Activated CD8-positive, alpha-beta memory T cell treated with anti-CD3 and anti-CD28 coated beads, Interleukin-2, amount 50 U/mL, for 24 hours (primary cell): ENCODE data around the gene NRXN2.

Experiments used
- DNase-seq: peaks from one replicate; pipeline ENCODE4 v3.0.0-alpha.2; 2020; ENCODE audit errors: extremely low read depth

NRXN2 gene

GRCh38 chr11:64629796-64630562 is 93.0 kb downstream of the NRXN2 start:
- DNase-seq = no peak

DNA sequence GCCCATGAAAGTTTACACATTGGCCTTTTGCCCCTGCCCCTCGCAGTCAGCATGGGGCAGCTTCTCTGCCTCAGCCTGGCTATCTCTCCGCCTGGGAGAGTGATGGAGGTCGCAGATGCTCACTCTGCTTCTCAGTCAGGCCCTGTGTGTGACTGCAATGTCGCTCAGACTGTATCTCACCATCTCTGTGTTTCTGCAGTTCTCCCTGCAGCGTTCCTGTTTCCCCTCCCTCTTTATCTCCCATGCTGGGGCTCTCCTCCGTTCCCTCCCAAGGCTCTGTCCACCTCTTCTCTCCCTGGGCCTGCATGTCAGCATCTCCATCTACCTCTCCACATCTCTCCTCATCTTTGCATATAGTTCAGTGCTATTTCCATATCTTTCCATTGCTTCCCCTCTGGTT is 93.9 kb downstream of the NRXN2 start:
- DNase-seq = no peak

DNA sequence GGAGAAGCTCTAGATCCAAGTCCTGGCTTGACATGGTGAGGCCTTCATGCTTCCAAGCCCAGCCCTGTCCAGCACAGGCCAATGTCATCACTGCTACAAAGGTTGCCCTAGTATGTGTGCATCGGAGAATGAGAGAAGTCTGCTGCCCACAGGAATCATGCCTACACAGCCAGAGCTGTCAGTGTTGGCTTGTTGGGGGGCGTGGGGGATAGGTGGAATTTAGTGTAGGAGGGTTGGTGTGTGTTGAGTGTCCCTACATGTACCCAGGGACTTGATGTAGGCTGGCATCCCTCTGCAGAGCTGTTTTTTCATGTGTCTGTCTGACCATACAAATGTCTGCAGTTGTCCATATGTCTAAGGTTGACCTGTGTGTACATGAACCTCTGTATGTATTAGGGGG is 94.4 kb downstream of the NRXN2 start:
- DNase-seq = no peak

GRCh38 chr11:64627371-64627770 is 95.6 kb downstream of the NRXN2 start:
- DNase-seq = no peak

DNA sequence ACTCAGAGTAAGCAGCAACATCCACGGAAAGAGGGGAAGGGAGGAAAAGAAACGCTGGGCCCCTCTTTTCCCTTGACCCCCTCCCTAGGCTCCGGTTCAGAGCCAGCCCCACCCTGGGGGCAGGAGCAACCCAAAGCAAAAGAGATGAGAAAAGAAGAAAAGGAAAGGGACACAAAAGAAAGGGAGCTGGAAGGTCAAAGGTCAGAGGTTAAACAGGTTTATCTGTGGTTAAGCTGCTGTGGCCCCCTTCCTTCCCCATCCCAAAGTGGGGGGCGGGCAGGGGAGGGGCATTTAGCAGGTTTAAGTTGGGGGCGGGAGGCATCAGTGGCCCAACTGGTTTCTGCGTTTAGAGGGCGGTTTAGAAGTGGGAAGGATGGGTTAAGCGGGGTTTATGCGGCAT is 96.4 kb downstream of the NRXN2 start:
- no peak for DNase-seq

- DNase-seq = no peak
These were observed 98.0 kb downstream of the NRXN2 start for GRCh38 chr11:64624883-64625481.

DNA sequence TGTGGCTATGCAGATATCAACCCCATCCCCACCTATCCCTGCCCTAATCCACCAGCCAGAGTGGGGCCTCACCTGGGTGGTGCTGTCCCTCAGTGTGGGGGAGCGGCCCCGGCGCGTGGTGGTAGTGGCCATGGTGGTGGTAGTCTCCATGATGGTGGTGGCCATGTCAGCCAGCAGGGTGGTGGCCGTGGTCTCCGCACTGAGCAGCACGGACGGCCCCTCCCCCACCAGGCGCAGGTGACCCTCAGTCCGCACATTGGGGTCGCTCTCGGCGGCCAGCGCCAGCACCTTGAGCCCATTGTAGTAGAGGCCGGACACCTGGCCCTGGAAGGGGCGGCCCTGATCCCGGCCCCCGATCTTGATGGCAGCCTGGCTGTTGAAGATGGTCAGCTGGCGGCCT is 100.3 kb downstream of the NRXN2 start:
- DNase-seq = no peak

- DNase-seq = no peak
These were observed 101.5 kb downstream of the NRXN2 start for GRCh38 chr11:64621283-64622019.

- no peak for DNase-seq
These were observed 102.5 kb downstream of the NRXN2 start for GRCh38 chr11:64620381-64620971.

DNA sequence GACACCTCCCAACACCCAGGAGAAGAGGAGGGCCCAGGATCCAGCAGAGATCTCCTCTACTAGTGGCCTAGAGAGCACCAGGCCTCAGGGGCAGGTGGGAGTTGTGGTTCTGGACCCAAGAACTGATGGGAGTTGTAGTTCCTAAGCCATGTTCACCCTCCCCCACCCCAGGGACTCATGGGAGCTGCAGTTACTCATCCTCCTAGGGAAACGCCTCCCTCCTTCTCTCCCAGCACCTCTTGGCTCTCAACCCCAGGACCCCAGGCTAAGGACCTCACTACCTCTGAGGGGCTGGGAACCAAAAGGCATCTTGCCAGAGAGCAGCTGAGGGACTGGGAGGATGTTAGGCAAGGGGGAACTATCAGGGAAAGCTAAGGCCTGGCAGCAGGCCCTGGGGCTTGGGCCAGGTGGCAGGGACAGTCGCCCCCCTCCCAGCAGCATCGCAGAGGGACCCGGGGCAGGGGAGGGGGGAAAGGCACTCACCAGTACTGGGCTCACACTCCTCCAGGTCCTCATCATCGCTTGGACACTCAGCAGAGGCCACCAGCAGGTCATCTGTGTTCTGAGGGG is 103.1 kb downstream of the NRXN2 start:
- DNase-seq = no peak

DNA sequence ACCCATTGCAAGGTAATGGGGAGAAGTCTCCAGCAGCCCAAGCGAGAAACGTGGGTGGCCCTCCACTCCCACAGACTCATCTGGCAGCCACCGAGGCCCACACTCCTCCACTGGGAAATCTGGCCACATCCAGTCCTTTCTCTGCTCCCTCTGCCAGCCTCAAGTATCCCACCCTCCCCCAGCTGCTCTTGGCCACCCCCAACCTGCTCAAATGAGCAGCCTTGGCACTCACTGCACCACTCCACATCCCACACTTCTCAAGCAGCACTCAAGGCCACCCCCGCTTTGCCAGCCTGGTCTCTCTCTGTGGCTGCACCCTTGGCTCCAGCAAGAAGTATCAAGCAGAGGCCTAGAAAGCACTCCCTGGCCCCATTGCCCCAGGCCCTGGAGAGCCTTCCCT is 103.8 kb downstream of the NRXN2 start:
- DNase-seq = no peak

- no peak for DNase-seq
These were observed 106.2 kb downstream of the NRXN2 start for GRCh38 chr11:64616817-64617216.

GRCh38 chr11:64614917-64615316 is 108.1 kb downstream of the NRXN2 start:
- DNase-seq = no peak

DNA sequence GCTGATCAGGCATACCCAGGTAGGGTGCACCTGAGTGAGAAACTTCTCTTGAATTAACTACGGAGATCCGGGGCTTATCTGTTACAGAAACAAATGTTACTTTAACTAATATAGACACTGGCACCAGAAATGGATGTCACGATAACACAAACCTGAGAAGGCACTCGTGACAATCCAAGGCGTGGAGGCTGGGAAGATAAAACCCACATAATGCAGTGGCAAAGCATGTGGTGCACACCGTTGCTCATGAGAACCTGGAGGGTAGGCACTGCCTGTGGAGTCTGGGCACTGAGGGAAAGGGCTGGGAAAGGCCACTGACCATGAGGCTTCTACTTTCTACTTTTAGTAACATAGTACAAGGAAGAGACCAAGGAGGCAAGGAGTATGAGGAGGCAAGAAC is 109.3 kb downstream of the NRXN2 start:
- no peak for DNase-seq

DNA sequence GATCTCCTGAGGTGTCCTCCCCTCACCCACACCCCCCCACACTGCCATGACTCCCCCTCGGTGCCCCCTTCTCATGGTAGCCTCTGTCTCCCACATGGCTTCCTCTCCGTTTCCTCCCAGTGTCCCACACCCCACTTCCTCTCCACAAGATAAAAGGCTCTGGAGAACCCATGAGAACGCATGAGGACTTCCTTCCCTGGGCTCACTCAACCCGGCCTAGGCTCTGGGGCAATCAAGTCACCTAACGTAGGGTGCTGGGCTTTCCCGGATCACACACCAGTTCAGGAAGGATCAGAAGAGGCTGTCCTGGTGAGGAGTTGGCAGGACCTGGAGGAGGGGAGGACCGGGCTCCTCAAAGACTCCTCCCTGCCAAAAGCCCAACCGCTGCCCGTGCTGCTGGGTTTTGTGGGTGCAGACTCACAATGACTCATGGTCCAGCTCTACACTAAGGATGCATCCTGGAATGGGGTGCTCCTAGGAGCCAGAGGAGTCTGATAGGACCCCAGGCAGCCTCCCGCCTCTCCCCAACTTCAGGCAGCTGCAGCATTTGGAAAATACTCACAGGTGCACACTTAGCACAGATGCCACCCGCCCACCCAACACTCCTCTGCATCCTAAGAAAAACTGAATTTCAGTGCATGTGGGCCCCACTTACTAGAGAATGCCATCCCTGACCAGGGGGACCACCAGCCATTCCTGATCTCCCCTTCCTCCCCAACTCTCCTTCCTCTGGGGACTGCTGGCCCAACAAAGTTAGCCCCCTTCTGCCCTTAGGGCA is 110.9 kb downstream of the NRXN2 start:
- no peak for DNase-seq

GRCh38 chr11:64611176-64611575 is 111.8 kb downstream of the NRXN2 start:
- no peak for DNase-seq

DNA sequence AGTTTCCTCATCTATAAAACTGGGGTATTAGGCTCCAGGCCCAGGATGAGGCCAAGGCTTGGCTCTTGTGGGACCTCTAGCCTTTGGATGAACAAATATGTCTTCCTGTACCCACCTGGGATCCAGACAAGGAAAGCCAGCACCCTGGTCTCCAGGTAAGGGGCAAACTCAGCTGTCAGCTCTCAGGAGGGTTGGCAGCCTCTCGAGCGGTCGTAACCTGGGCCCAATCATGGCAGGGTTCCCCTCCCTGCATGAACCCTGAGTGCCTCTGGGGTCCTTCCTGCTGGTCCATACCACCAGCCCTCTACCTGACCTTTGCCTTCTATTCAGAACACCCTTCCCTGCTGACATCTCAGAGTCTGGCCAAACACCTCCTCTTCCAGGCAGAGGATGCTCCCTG is 112.4 kb downstream of the NRXN2 start:
- no peak for DNase-seq

DNA sequence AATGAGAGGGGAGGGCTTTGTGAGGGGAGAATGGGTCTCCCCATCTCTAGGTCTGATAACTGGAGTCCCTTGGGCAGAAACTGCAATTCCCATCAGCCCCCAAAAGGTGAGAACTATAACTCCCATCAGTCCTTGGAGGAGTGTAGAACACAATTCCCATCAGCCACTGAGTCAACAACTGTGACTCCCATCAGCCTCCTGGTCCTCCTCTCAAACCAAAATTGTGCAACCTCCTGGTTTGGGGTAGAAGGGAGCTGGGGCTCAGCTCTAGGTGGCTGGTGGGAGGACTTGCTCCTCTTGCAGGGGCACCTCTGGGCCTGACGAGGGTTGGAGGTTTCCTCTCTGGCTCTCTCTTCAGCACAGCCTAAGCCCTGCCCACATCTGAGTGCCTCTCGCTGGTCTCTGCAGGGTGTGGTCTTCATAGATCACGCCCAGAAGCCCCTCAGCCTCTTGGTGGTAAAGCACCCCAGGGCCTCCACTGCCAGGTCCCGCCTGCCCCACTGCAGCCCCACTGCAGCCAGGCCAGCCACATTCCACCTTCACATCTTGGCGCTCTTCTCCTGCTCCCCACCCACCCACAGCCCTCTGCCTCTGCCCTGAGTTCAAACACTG is 113.5 kb downstream of the NRXN2 start:
- no peak for DNase-seq

DNA sequence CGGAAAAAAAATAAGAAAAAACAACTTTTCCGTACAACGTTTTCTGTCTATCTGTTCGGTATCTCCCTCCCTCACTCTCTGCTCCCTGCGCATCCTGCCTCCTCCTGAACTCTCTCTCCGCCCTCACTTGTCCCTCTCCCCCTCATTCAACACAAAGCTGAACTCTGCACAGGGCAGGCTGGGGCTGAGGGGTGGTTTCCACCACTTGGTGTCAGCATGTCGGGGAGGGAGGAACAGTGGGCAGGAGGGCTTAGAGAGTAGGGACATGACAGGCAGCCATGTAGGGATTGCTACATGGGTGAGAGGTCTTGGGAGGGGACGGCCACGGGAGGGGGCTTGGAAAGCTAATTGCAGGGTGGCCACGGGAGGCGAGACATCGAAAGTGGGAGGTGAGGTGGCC is 114.4 kb downstream of the NRXN2 start:
- no peak for DNase-seq

GRCh38 chr11:64608046-64608445 is 115.0 kb downstream of the NRXN2 start:
- no peak for DNase-seq

DNA sequence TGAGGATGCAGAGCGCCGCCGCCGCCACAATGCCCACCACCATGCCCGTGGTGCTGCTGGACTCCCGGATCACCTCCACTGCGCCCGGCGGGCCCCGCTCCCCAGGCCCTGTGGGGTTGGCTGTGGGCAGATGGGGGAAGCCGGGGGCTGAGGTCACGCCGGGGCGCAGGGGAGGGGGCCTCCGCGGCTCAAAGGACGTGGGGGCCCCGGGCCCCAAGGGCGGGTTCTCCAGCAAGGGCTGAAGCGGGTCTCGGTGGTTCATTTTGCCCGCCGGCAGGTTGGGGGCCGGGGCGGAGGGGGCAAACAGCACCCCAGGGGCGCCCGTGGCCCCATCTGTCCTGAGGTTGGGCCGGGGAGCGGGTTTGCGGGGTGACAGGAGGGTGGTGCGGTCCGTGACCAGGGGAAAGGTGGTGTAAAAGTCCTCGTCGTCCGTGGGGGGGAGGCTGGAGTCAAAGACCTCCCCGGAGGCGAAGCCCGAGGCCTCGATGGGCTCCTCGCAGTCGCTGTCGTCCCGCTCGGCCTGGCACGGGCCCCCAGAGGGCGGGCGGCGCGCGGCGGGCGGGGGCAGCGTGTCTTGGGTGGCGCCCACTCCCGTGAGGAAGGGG is 115.5 kb downstream of the NRXN2 start:
- DNase-seq = no peak
